ENCODE measurements around the gene TMEM126B. TPM values are rescaled to one million over a fixed set of nuclear protein-coding genes. Genes with fewer than 3 reads are reported as not detected.

Gene TMEM126B
- total RNA-seq, 2 experiments from 2014 or later: 47.4 to 61.1 TPM

GRCh38 chr11:85634747-85635146 lies 6.4 kb downstream of the TMEM126B start:
- TF ChIP-seq EZH2phosphoT487 (IDR thresholded peaks at IDR 0.05; ENCODE audit: borderline replicate concordance, low read depth, low read length): no peak
- TF ChIP-seq CTCF (conservative IDR thresholded peaks at IDR 0.05; ENCODE audit: low read length): no peak
- Histone ChIP-seq H4K20me1 (ENCODE audit: insufficient read depth, low read length) (no peaks in the 10 kb centered on the region), H3K79me2 (ENCODE audit: insufficient read depth, low read depth, low read length) (peaks cover 41% of the 10 kb centered on the region), H3K9me2 (ENCODE audit: insufficient read depth, low read length) (no peaks in the 10 kb centered on the region), H3K4me1 (ENCODE audit: insufficient read depth, low read length, poor library complexity, severe bottlenecking) (peaks cover 8% of the 10 kb centered on the region), H3K9me3 (ENCODE audit: low read length) (no peaks in the 10 kb centered on the region), H3K36me3 (ENCODE audit: insufficient read depth, low read length) (peaks cover 90% of the 10 kb centered on the region), H3K4me2 (ENCODE audit: low read length) (no peak overlapping the region), H3K27ac (ENCODE audit: low read depth, low read length, poor library complexity, severe bottlenecking) (no peak overlapping the region), H3K4me3 (ENCODE audit: low read depth, low read length, poor library complexity, severe bottlenecking) (no peak overlapping the region), H2AFZ (ENCODE audit: low read length) (no peak overlapping the region)
- no peak for DNase-seq (ENCODE audit: low spot score)
- ChIA-PET POLR2A (interaction anchor here (0.6 to 6.0 kb wide), 2 partner anchors 12 to 880 kb away, joined by 4 to 54 read pairs; partner anchors contain the start of gene TMEM126A), CTCF (ENCODE audit: unreplicated experiment) (no interaction called here)
- no TSS peak for BruUV-seq (replicated peaks)
- intact Hi-C loops (cut with micrococcal nuclease; ENCODE audit: unreplicated experiment): no loop called here

- ChIA-PET POLR2A (no interaction called here), CTCF (ENCODE audit: unreplicated experiment) (no interaction called here)
- no peak overlapping the region for H3K4me3 ChIP-seq (ENCODE audit: low read depth, low read length, poor library complexity, severe bottlenecking)
- no peak overlapping the region for H2AFZ ChIP-seq (ENCODE audit: low read length)
- H3K9me3 ChIP-seq (ENCODE audit: low read length): no peaks in the 10 kb centered on the region; the same call in 1 of the 2 replicates
- H3K9me2 ChIP-seq (ENCODE audit: insufficient read depth, low read length): no peaks in the 10 kb centered on the region
- no peaks in the 10 kb centered on the region for H4K20me1 ChIP-seq (ENCODE audit: insufficient read depth, low read length)
- H3K36me3 ChIP-seq (ENCODE audit: insufficient read depth, low read length): peaks cover 18% of the 10 kb centered on the region
- no peak for DNase-seq (ENCODE audit: low spot score)
- H3K4me2 ChIP-seq (ENCODE audit: low read length): no peak overlapping the region
- no peak overlapping the region for H3K27ac ChIP-seq (ENCODE audit: low read depth, low read length, poor library complexity, severe bottlenecking)
- BruUV-seq (replicated peaks): no TSS peak
- intact Hi-C loops (cut with micrococcal nuclease; ENCODE audit: unreplicated experiment): no loop called here
- peaks cover 10% of the 10 kb centered on the region; the same call in 1 of the 2 replicates for H3K79me2 ChIP-seq (ENCODE audit: insufficient read depth, low read depth, low read length)
- peaks cover 17% of the 10 kb centered on the region for H3K4me1 ChIP-seq (ENCODE audit: insufficient read depth, low read length, poor library complexity, severe bottlenecking)
- TF ChIP-seq EZH2phosphoT487 (IDR thresholded peaks at IDR 0.05; ENCODE audit: borderline replicate concordance, low read depth, low read length): no peak
These were observed 14.8 kb downstream of the TMEM126B start for GRCh38 chr11:85643191-85643614.

DNA sequence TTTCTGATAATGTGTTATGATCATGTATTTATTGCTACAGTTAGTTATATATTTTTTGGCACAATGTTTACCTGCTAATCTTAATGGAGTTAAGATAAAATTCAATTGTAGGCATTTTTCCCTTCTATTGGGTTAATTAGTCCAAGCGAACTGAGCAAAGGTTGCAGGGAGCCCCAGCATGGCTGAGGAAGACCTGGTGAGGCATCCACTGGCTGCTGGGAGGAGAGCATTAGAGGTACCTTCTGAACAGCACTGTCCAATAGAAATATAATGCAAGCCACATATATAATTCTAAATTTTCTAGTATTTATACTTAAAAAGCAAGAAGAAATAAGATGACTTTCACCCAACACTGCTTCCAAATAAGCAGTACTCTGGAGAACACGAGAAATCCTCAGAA lies 18.7 kb downstream of the TMEM126B start:
- H4K20me1 ChIP-seq (ENCODE audit: insufficient read depth, low read length): no peaks in the 10 kb centered on the region
- CTCF ChIA-PET (ENCODE audit: unreplicated experiment): interaction anchor here (0.9 to 1.6 kb wide), 5 partner anchors 9 to 19 kb away, joined by 4 to 5 read pairs (median 4); partner anchors contain the start of genes DLG2 and TMEM126B

More for the DNA sequence above, 18.7 kb downstream of the TMEM126B start:
- Histone ChIP-seq H3K4me1 (ENCODE audit: insufficient read depth, low read length, poor library complexity, severe bottlenecking) (peaks cover 33% of the 10 kb centered on the region), H3K9me2 (ENCODE audit: insufficient read depth, low read length) (no peaks in the 10 kb centered on the region), H3K36me3 (ENCODE audit: insufficient read depth, low read length) (peaks cover 16% of the 10 kb centered on the region; the same call in 1 of the 2 replicates), H3K4me2 (ENCODE audit: low read length) (peak overlapping the region; percentile 81), H3K27ac (ENCODE audit: low read depth, low read length, poor library complexity, severe bottlenecking) (peak overlapping the region; percentile 72), H3K79me2 (ENCODE audit: insufficient read depth, low read depth, low read length) (peaks cover 30% of the 10 kb centered on the region; the same call in 1 of the 2 replicates), H3K9me3 (ENCODE audit: low read length) (no peaks in the 10 kb centered on the region; the same call in 1 of the 2 replicates), H3K4me3 (ENCODE audit: low read depth, low read length, poor library complexity, severe bottlenecking) (peak overlapping the region; percentile 74), H2AFZ (ENCODE audit: low read length) (peak overlapping the region; percentile 86)
- no peak for DNase-seq (ENCODE audit: low spot score)
- intact Hi-C loops (cut with micrococcal nuclease; ENCODE audit: unreplicated experiment): loop anchor here (1.0 to 5.0 kb wide), 2 partner anchors 17 to 420 kb away; partner anchors contain the start of gene PICALM
- no peak for TF ChIP-seq EZH2phosphoT487 (IDR thresholded peaks at IDR 0.05; ENCODE audit: borderline replicate concordance, low read depth, low read length)
- TF ChIP-seq CTCF (conservative IDR thresholded peaks at IDR 0.05; ENCODE audit: low read length): no peak
- POLR2A ChIA-PET: interaction anchor here (0.6 to 7.4 kb wide), 10 partner anchors 11 to 653 kb away, joined by 3 to 94 read pairs (median 5); partner anchors contain the start of genes CREBZF, DLG2 and TMEM126B
- BruUV-seq (replicated peaks): no TSS peak

All from OCI-LY7 (cell line).